Endothelial cell of umbilical vein (primary cell): ENCODE results near the gene SMAD3.

Experiments used
- CTCF ChIP-seq, 2 donors: IDR thresholded peaks; 1 replicate in 1 of 2; 2 replicates in 1 of 2; pipeline ENCODE4 v1.5.1; 2011; ENCODE audit warnings: low read length in 2 of 2, mild to moderate bottlenecking in 2 of 2, moderate library complexity in 2 of 2, control low read depth in 1 of 2, inconsistent platforms in 1 of 2, low read depth in 1 of 2; ENCODE audit not compliant: insufficient read depth in 1 of 2; ENCODE audit errors: extremely low read depth in 1 of 2
- EZH2 ChIP-seq: IDR thresholded peaks from 2 replicates; pipeline ENCODE4 v1.6.1; 2012; ENCODE audit warnings: borderline replicate concordance, low read depth, mild to moderate bottlenecking, moderate library complexity, low read length, inconsistent platforms; ENCODE audit not compliant: severe bottlenecking
- FOS ChIP-seq: IDR thresholded peaks from 2 replicates; pipeline ENCODE4 v1.6.1; 2011; ENCODE audit warnings: mild to moderate bottlenecking, low read length, moderate library complexity, borderline replicate concordance; ENCODE audit not compliant: insufficient read depth
- JUN ChIP-seq: IDR thresholded peaks from 2 replicates; pipeline ENCODE4 v1.6.1; 2011; ENCODE audit warnings: borderline replicate concordance, low read depth; ENCODE audit not compliant: insufficient read length, insufficient read depth
- MAX ChIP-seq: IDR thresholded peaks from 2 replicates; pipeline ENCODE4 v1.6.1; 2011; ENCODE audit not compliant: insufficient read depth, insufficient read length
- POLR2A ChIP-seq: IDR thresholded peaks from 2 replicates; pipeline ENCODE4 v1.6.1; 2012; ENCODE audit warnings: low read depth, mild to moderate bottlenecking, control low read depth, low read length
- POLR2AphosphoS5 ChIP-seq: IDR thresholded peaks from 2 replicates; pipeline ENCODE4 v1.6.1; 2012; ENCODE audit warnings: low read depth, mild to moderate bottlenecking, control low read depth, low read length, moderate library complexity; ENCODE audit not compliant: insufficient read depth

- no peak for TF ChIP-seq CTCF (IDR thresholded peaks at IDR 0.05; ENCODE audit: extremely low read depth in 1 of 2, insufficient read depth in 1 of 2, low read depth in 1 of 2, low read length in 2 of 2)
- TF ChIP-seq EZH2: no peak
- no peak for TF ChIP-seq POLR2AphosphoS5
- no peak for TF ChIP-seq FOS
- no peak for TF ChIP-seq JUN
- TF ChIP-seq MAX: peak; percentile 44
- no peak for TF ChIP-seq POLR2A
Observed at GRCh38 chr15:67080118-67080899, 14.9 kb downstream of the SMAD3 start.
